Aorta (tissue), 5 donors: ENCODE measurements around the gene SLC22A5. TPM values are rescaled to one million over a fixed set of nuclear protein-coding genes. Genes with fewer than 3 reads are reported as not detected.

Experiments used
- ATAC-seq: fragments of 200-7000 bp; cut with Tn5 transposase; one replicate; pipeline ENCODE4 v1.9.1; 2022; ENCODE audit warnings: moderate library complexity; ENCODE audit not compliant: low FRiP score
- DNase-seq, 2 donors: peaks; one replicate each; pipeline ENCODE4 v3.0.0-alpha.2; 2020
- H3K27ac ChIP-seq, 2 donors: one replicate each; pipeline ENCODE4 v1.5.1; 2013; ENCODE audit warnings: low read length in 2 of 2, mild to moderate bottlenecking in 2 of 2, moderate library complexity in 2 of 2, control low read depth in 1 of 2, inconsistent platforms in 1 of 2, low read depth in 1 of 2
- H3K27me3 ChIP-seq, 2 donors: one replicate each; pipeline ENCODE4 v1.6.1; 2013; ENCODE audit warnings: control low read depth in 1 of 2, low read length in 1 of 2, mild to moderate bottlenecking in 1 of 2, moderate library complexity in 1 of 2; ENCODE audit not compliant: insufficient read depth in 2 of 2, control insufficient read depth in 1 of 2
- H3K36me3 ChIP-seq, 2 donors: one replicate each; pipeline ENCODE4 v1.6.1; 2013; ENCODE audit warnings: control low read depth in 1 of 2, low read length in 1 of 2, mild to moderate bottlenecking in 1 of 2; ENCODE audit not compliant: insufficient read depth in 2 of 2, control insufficient read depth in 1 of 2
- H3K4me1 ChIP-seq, 2 donors: one replicate each; pipeline ENCODE4 v1.6.1; 2013; ENCODE audit warnings: low read length in 2 of 2, control low read depth in 1 of 2, mild to moderate bottlenecking in 1 of 2, moderate library complexity in 1 of 2; ENCODE audit not compliant: insufficient read depth in 2 of 2, control insufficient read depth in 1 of 2
- H3K4me3 ChIP-seq, 2 donors: one replicate each; pipeline ENCODE4 v1.5.1; 2013; ENCODE audit warnings: low read length in 2 of 2, control low read depth in 1 of 2, mild to moderate bottlenecking in 1 of 2
- H3K9me3 ChIP-seq: one replicate; pipeline ENCODE4 v1.6.1; 2013; ENCODE audit warnings: mild to moderate bottlenecking, low read length; ENCODE audit not compliant: control insufficient read depth
- WGBS, 2 donors: extraction: QIAGEN DNeasy Blood & Tissue Kit; methylation state at CpG; one replicate each; pipeline ENCODE4 v1.1.7; 2013; 5-methylcytosine and 5-hydroxymethylcytosine counted together
- intact Hi-C, 2 donors: fragments of 100-400 bp; cut with DNase I; formaldehyde crosslinking; loops; one replicate each; pipeline versions ENCODE4 v1.14.2 to v1.15.0; 2022
- polyA plus RNA-seq, 2 donors: library from polyadenylated mRNA; stranded (reverse); fragments of 200-250 nt; gene quantifications; one replicate each; pipeline ENCODE4 v1.2.3, GENCODE V29; 2013
- total RNA-seq, 2 donors: library from RNA; stranded (reverse); fragmentation: NEBNext Ultra II Directional; extraction: Animal tissue kit (Norgen Biotek cat#: 25700); gene quantifications; one replicate each; pipeline ENCODE4 v1.2.1, GENCODE V29; 2021
- donor health status: healthy with polysubstance abuse.
- donor health status: Bipolar disorder and iron deficiency.
- donor health status: DM: no; HTN: no; CAD: no.
- donor health status: DM: no; HTN: no; CAD: no.
- donor health status: DM: yes; HTN: yes; CAD: no.

SLC22A5 gene
- total and polyA plus RNA-seq, 4 donors, result 7.6 to 14.4 (median 8.8) TPM

DNA sequence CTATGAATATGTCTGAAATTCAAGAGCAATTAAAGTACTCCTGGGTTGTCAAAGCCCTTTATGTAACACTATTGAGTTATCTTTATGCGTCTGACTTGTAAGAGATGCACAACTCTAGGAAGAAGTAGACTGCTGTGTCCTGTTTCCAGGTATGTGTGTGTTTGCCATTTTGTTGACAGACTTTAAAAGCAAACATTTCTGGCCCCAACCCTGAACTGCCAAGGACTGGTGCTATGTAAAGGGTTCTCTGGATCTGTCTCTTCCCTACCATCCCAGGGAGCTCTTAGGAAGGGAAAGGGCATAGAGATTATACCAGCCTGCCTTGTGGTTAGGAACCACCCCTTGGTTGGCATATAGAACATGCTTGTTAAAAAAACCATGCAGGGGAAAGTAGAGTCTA, 12.1 kb downstream of the SLC22A5 start:
- peaks cover 0 to 3% of the 10 kb centered on the region in 2 donors for H3K36me3 ChIP-seq
- H3K4me1 ChIP-seq, result no peaks in the 10 kb centered on the region
- DNase-seq (no peak), ATAC-seq (no peak)
- no peaks in the 10 kb centered on the region for H3K9me3 ChIP-seq
- intact Hi-C loops, result loop anchor here in 1 of 2 donors (10.0 kb wide), 1 partner anchor 333 kb away; no protein-coding TSS in a partner anchor
- no peak overlapping the region for H3K27ac ChIP-seq
- no peak overlapping the region for H3K4me3 ChIP-seq
- H3K27me3 ChIP-seq, result no peaks in the 10 kb centered on the region
- 93 to 96% methylated on average over 1 of the region's 1 CpG for WGBS, 2 donors

DNA sequence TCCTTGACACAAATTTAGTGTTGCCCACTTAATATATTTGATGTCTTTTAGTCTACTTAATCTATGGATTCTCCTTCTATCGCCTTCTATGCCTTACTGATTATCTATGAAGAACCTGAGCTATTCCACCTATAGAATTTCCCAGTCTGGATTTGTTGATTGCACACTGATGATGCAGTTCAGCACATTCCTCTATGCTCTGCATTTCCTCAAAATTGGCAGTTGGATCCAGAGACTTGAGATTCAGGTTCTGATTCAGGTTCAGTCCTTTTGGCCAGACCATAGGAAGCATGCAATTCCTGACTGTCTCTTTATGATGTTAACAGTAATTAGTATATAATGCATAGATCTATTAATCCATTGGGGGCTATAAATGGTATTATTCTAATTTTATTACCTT, 13.8 kb downstream of the SLC22A5 start:
- peaks cover 0 to 3% of the 10 kb centered on the region in 2 donors for H3K36me3 ChIP-seq
- no peak for ATAC-seq
- 48 to 97% methylated on average over 1 of the region's 1 CpG for WGBS, 2 donors
- no peak overlapping the region for H3K27ac ChIP-seq
- no peaks in the 10 kb centered on the region for H3K27me3 ChIP-seq
- no peaks in the 10 kb centered on the region for H3K9me3 ChIP-seq
- H3K4me1 ChIP-seq, result no peaks in the 10 kb centered on the region
- intact Hi-C loops, result loop anchor here in 1 of 2 donors (10.0 kb wide), 1 partner anchor 332 kb away; no protein-coding TSS in a partner anchor
- no peak overlapping the region for H3K4me3 ChIP-seq
- no peak for DNase-seq

DNA sequence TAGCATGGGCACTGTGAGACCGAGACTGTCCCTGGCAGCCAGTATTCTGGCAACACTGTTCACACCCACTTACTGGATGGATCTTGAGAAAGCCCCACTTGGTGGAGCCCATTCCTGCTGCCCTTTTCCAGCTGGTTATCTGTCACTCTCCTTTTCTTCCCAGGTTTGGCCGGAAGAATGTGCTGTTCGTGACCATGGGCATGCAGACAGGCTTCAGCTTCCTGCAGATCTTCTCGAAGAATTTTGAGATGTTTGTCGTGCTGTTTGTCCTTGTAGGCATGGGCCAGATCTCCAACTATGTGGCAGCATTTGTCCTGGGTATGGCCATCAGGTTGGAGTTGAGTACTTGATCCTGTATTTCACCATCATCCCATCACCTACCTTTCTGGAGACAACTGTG, 14.5 kb downstream of the SLC22A5 start:
- no peak for DNase-seq
- intact Hi-C loops, result loop anchor here in 1 of 2 donors (10.0 kb wide), 1 partner anchor 331 kb away; no protein-coding TSS in a partner anchor
- 79 to 87% methylated on average over 5 of the region's 5 CpGs for WGBS, 2 donors

DNA sequence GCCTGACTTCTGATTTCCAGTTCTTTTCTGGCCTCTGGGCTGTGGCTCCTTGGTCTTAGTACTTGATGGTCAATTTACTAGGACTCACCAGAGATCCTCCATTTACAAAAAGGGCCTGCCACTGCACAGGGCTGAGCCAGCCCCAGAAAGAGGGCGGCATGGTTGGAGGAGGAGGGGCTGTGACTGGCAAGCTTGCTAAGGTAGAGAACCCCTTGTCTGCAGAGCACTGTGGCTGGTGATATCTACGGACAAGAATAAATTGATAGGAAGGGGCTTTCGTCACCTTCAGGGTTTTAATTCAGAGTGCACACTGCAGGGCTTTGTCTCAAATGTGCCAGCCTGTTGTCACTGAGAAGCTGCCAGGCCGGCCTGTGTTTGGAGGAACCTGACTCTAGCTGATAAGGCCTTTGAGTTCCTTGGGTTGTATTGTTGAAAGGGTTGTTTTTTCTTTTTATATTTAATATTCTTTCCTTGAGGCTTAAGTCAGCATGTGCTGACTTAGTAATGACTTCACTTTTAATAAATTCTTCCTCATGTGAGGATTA, 15.1 kb downstream of the SLC22A5 start:
- WGBS, 2 donors, result 58 to 74% methylated on average over 4 of the region's 4 CpGs
- no peaks in the 10 kb centered on the region for H3K27me3 ChIP-seq
- no peaks in the 10 kb centered on the region for H3K36me3 ChIP-seq
- peaks cover 1 to 3% of the 10 kb centered on the region in 2 donors for H3K4me1 ChIP-seq
- no peak overlapping the region for H3K4me3 ChIP-seq
- H3K27ac ChIP-seq, result no peak overlapping the region
- no peak for DNase-seq
- H3K9me3 ChIP-seq, result no peaks in the 10 kb centered on the region
- intact Hi-C loops, result loop anchor here in 1 of 2 donors (5.0 to 10.0 kb wide), 2 partner anchors 38 to 330 kb away; no protein-coding TSS in a partner anchor
- ATAC-seq, result no peak

More for the DNA sequence above, 14.5 kb downstream of the SLC22A5 start:
- no peaks in the 10 kb centered on the region for H3K36me3 ChIP-seq
- no peaks in the 10 kb centered on the region for H3K27me3 ChIP-seq
- no peak for ATAC-seq
- no peak overlapping the region for H3K4me3 ChIP-seq
- no peak overlapping the region for H3K27ac ChIP-seq
- peaks cover 1 to 3% of the 10 kb centered on the region in 2 donors for H3K4me1 ChIP-seq
- H3K9me3 ChIP-seq, result no peaks in the 10 kb centered on the region

DNA sequence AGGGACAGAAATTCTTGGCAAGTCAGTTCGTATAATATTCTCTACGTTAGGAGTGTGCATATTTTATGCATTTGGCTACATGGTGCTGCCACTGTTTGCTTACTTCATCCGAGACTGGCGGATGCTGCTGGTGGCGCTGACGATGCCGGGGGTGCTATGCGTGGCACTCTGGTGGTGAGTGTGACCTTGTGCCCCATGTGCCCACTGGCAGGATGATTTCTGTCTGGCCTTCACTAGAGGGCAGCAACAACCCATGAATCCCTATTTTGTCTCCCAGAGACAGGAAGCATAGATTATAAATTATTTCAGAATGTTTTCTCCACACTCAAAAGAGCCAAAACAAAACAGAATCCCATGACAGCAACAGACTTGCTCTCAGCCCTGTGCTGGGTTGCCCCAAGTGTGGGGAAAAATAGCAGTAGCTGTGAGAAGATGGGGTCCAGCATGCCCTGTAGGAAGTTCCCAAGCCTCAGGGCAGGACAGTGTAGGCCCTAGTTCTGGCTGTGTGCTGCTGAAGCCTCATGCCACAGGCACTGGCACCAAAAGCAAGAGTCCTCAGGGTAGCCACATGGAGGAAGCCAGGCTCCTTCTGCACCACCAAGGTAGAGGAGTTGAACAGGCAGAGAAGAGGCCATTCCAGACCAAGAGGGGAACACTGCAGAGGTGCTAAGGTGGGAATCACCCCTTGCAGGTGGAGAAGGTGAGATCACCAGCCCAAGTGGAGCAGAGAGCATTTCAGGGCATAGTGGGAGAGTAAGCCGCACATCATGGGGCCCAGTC, 16.0 kb downstream of the SLC22A5 start:
- Histone ChIP-seq H3K4me3 (no peak overlapping the region), H3K36me3 (no peaks in the 10 kb centered on the region), H3K9me3 (no peaks in the 10 kb centered on the region), H3K27me3 (no peaks in the 10 kb centered on the region), H3K4me1 (peaks cover 1 to 3% of the 10 kb centered on the region in 2 donors), H3K27ac (peak overlapping the region in 1 of 2 donors; percentile 30)
- 22% methylated on average over 9 of the region's 9 CpGs for WGBS, 2 donors
- DNase-seq (peak in 1 of 2 donors; percentile 70), ATAC-seq (peak; percentile 71)
- intact Hi-C loops, result loop anchor here in 1 of 2 donors (1.0 to 10.0 kb wide), 3 partner anchors 37 to 329 kb away; no protein-coding TSS in a partner anchor

DNA sequence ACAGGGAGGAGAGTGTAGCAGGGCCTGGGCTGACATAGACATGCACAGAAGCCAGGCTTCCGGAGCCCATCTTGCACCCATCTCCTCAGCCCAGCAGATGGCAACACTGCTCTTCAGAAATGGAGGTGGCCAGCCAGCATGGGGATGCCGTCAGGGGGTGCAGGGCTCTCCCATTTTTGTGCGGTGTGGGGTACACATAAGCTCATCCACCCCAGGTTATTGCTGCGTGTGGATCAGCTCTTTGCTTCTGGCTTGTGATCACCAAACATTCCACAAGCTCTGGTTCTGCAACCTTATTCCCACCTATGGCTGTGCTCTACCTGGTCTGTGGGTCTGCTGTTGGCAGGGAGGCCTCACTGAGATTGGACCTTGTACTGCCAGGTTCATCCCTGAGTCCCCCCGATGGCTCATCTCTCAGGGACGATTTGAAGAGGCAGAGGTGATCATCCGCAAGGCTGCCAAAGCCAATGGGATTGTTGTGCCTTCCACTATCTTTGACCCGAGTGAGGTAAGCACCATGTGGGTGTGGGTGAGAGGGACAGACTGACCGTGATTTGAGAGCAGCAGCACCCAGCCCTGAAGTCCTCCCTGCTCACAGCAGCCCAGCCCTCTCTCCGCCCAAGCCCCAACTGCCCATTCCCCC, 17.3 kb downstream of the SLC22A5 start:
- peak; percentile 89 for ATAC-seq
- no peaks in the 10 kb centered on the region for H3K27me3 ChIP-seq
- WGBS, 2 donors, result 22 to 23% methylated on average over 10 of the region's 10 CpGs
- intact Hi-C loops, result loop anchor here (1.0 to 10.0 kb wide), 4 partner anchors 36 to 328 kb away; no protein-coding TSS in a partner anchor
- peak overlapping the region; percentile 34 to 80 for H3K27ac ChIP-seq
- H3K9me3 ChIP-seq, result no peaks in the 10 kb centered on the region
- H3K36me3 ChIP-seq, result no peaks in the 10 kb centered on the region
- no peak overlapping the region for H3K4me3 ChIP-seq
- DNase-seq, result peak; percentile 86 to 87
- peaks cover 1 to 3% of the 10 kb centered on the region in 2 donors for H3K4me1 ChIP-seq

DNA sequence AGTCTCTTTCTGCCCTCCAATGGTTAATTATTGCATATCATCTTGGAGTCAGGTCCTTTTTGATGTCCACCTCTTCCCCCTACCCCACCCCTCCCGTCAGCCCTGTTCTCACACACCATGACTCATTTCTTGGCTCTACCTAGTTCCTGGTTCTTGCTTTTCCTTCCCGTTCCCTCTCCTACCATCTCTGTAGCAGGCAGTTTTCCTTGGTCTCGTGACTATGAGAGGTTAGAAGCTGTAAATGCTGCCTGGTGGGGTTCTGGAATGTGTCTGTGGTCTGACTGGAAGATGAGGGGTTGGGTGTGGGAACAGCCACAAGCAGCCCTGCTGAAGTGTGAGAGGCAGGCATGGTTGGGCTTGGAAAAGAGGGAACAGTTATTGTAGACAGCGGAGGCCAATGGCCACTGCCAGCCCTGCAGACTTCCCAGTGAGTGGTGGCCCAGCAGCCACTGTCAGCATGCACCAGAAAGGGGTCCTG, 18.2 kb downstream of the SLC22A5 start:
- H3K9me3 ChIP-seq, result no peaks in the 10 kb centered on the region
- ATAC-seq (peak; percentile 88), DNase-seq (peak; percentile 78 to 79)
- H3K4me1 ChIP-seq, result peaks cover 1 to 3% of the 10 kb centered on the region in 2 donors
- no peaks in the 10 kb centered on the region for H3K27me3 ChIP-seq
- H3K36me3 ChIP-seq, result no peaks in the 10 kb centered on the region
- WGBS, 2 donors, result 5 to 6% methylated on average over 4 of the region's 4 CpGs
- H3K4me3 ChIP-seq, result no peak overlapping the region
- peak overlapping the region; percentile 67 to 96 for H3K27ac ChIP-seq
- intact Hi-C loops, result loop anchor here (1.0 to 10.0 kb wide), 4 partner anchors 23 to 327 kb away; no protein-coding TSS in a partner anchor
